Activated naive CD8-positive, alpha-beta T cell treated with anti-CD3 and anti-CD28 coated beads, Interleukin-2, amount 50 U/mL, for 24 hours (primary cell): Measurements from ENCODE around the gene TCEAL6.

Source experiments
- ATAC-seq: fragments of 150-1000 bp; cut with Tn5 transposase; one replicate; pipeline ENCODE4 v1.10.0; 2021
- DNase-seq: peaks from one replicate; pipeline ENCODE4 v3.0.0; 2021
- H3K27ac Mint-ChIP-seq: one replicate; pipeline ENCODE4 v1.8.0; 2021; ENCODE audit warnings: mild to moderate bottlenecking, mixed read lengths
- H3K27me3 Mint-ChIP-seq: one replicate; pipeline ENCODE4 v1.8.0; 2021; ENCODE audit warnings: mixed read lengths
- H3K36me3 Mint-ChIP-seq: one replicate; pipeline ENCODE4 v1.8.0; 2021; ENCODE audit warnings: low read depth, mixed read lengths
- H3K4me1 Mint-ChIP-seq: one replicate; pipeline ENCODE4 v1.8.0; 2021; ENCODE audit warnings: mixed read lengths
- H3K4me3 Mint-ChIP-seq: one replicate; pipeline ENCODE4 v1.8.0; 2021; ENCODE audit warnings: mild to moderate bottlenecking, moderate library complexity, mixed read lengths
- H3K9me3 Mint-ChIP-seq: one replicate; pipeline ENCODE4 v1.8.0; 2021; ENCODE audit warnings: mixed read lengths

TCEAL6 gene

GRCh38 chrX:102113367-102113766 lies 28.9 kb downstream of the TCEAL6 start:
- Mint-ChIP-seq H3K27me3 (peaks cover 2% of the 10 kb centered on the region), H3K4me1 (no peaks in the 10 kb centered on the region), H3K9me3 (no peaks in the 10 kb centered on the region), H3K27ac (no peak overlapping the region), H3K36me3 (no peaks in the 10 kb centered on the region), H3K4me3 (no peak overlapping the region)
- DNase-seq (no peak), ATAC-seq (no peak)
